Measurements from ENCODE around the gene C21orf58.

Gene C21orf58

GRCh38 chr21:46357684-46358425, 34.2 kb upstream of the C21orf58 start:
- H3K4me3 ChIP-seq (replicated peaks in 1 of 2; ENCODE audit: low read depth in 2 of 2, low read length in 2 of 2) = no peak overlapping the region
- TF ChIP-seq, protein P1, sequence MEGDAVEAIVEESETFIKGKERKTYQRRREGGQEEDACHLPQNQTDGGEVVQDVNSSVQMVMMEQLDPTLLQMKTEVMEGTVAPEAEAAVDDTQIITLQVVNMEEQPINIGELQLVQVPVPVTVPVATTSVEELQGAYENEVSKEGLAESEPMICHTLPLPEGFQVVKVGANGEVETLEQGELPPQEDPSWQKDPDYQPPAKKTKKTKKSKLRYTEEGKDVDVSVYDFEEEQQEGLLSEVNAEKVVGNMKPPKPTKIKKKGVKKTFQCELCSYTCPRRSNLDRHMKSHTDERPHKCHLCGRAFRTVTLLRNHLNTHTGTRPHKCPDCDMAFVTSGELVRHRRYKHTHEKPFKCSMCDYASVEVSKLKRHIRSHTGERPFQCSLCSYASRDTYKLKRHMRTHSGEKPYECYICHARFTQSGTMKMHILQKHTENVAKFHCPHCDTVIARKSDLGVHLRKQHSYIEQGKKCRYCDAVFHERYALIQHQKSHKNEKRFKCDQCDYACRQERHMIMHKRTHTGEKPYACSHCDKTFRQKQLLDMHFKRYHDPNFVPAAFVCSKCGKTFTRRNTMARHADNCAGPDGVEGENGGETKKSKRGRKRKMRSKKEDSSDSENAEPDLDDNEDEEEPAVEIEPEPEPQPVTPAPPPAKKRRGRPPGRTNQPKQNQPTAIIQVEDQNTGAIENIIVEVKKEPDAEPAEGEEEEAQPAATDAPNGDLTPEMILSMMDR (IDR thresholded peaks at IDR 0.05; ENCODE audit: low read depth, low read length) = no peak
- no peak for DNase-seq (ENCODE audit: low read depth in 2 of 2)

- TF ChIP-seq, protein P1 (IDR thresholded peaks at IDR 0.05; ENCODE audit: low read depth, low read length) = no peak
- no peak for DNase-seq (ENCODE audit: low read depth in 2 of 2)
- H3K4me3 ChIP-seq (replicated peaks in 1 of 2; ENCODE audit: low read depth in 2 of 2, low read length in 2 of 2) = no peak overlapping the region
Measured at GRCh38 chr21:46357335-46357604, 33.6 kb upstream of the C21orf58 start.

DNA sequence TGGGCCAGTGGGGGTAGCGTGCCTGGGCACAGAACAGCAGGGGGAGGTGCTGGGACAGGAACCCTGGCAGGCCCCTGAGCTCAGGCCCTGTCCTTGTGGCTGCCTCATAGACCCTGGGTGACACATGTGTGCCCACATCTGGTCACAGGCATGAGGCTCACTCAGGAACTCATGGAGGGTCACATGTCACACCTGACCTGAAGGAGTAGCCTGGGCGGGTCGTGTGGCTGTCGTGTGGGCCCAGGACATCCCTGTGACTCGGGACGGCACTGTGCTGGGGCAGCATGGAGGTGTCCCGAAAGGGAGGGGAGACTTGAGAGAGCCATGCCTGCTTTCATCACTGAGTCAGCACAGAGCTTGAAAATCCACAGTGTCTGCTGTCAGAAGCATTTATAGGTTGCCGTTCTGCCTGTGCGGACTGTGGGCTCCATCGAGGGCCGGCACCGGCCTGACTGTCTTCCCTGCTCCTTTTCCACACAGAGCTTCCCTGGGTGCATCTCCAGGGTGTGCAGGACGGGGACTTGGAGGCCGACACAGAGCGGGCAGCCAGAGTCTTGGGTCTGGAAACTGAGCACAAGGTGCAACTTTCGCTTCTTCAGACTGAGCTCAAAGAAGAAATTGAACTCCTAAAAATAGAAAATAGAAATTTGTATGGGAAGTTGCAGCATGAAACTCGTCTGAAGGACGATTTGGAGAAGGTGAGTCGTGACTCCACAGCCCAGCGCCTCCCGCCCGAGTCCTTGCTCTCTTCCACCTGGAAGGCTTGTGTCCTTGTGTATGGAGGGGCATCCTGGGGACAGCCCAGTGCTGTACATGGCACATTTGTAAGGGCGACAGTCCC, 33.0 kb upstream of the C21orf58 start:
- DNase-seq (ENCODE audit: low read depth in 2 of 2) = no peak
- H3K4me3 ChIP-seq (replicated peaks in 1 of 2; ENCODE audit: low read depth in 2 of 2, low read length in 2 of 2) = no peak overlapping the region
- TF ChIP-seq, protein P1 (IDR thresholded peaks at IDR 0.05; ENCODE audit: low read depth, low read length) = no peak

DNA sequence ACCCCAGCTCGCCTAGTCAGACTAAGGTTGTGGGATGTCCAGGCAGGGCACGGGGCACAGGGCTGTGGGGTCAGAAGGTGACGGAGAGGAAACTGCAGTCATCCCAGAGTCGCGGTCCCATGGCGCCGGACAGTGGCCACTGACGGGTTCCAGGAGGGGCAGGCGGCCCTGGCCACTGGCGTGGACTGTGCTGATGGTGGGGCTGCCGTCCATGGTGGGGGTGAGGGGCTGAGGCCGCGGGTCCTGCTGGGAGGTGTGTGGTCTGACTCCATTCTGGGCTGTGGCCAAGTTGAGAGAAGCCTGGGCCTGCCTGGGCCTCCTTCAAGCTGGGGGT, 32.3 kb upstream of the C21orf58 start:
- no peak overlapping the region for H3K4me3 ChIP-seq (replicated peaks in 1 of 2; ENCODE audit: low read depth in 2 of 2, low read length in 2 of 2)
- no peak for DNase-seq (ENCODE audit: low read depth in 2 of 2)
- TF ChIP-seq, protein P1 (IDR thresholded peaks at IDR 0.05; ENCODE audit: low read depth, low read length) = no peak

GRCh38 chr21:46355161-46356004, 31.7 kb upstream of the C21orf58 start:
- TF ChIP-seq, protein P1 (IDR thresholded peaks at IDR 0.05; ENCODE audit: low read depth, low read length) = no peak
- no peak overlapping the region for H3K4me3 ChIP-seq (replicated peaks in 1 of 2; ENCODE audit: low read depth in 2 of 2, low read length in 2 of 2)
- DNase-seq (ENCODE audit: low read depth in 2 of 2) = no peak

DNA sequence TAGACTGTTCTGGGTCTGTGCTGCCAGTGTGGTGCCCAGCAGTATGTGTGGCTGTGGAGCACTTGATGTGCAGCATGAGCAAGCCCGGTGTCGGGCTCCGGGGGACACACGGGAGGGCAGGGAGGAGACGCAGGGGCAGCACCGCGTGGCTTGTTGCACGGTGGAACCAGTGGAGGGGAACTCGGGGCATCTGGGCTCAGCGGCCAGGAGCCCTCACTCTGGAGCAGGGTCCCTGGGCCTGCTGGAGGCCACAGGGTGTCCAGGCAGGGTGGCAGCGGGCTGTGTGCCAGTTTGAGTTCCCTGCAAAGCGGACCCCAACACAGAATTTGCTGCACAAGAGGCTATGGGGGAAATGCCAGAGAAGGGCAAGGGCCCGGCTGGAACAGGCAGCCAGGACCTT, 30.8 kb upstream of the C21orf58 start:
- H3K4me3 ChIP-seq (replicated peaks in 1 of 2; ENCODE audit: low read depth in 2 of 2, low read length in 2 of 2) = no peak overlapping the region
- DNase-seq (ENCODE audit: low read depth in 2 of 2) = no peak
- TF ChIP-seq, protein P1 (IDR thresholded peaks at IDR 0.05; ENCODE audit: low read depth, low read length) = no peak
